Type B pancreatic cell (in vitro differentiated cells): ENCODE measurements around the gene NCOR1. TPM values are rescaled to one million over a fixed set of nuclear protein-coding genes. Genes with fewer than 3 reads are reported as not detected.

Source experiments
- DNase-seq: peaks from one replicate; pipeline ENCODE4 v3.0.0; 2021; ENCODE audit warnings: mixed read lengths; ENCODE audit not compliant: unreplicated experiment; ENCODE audit errors: extremely low spot score
- H3K27ac Mint-ChIP-seq: 2 replicates; pipeline ENCODE4 v1.8.0; 2021; ENCODE audit warnings: mild to moderate bottlenecking, mixed read lengths
- H3K27me3 Mint-ChIP-seq: 2 replicates; pipeline ENCODE4 v1.8.0; 2021; ENCODE audit warnings: mixed read lengths
- H3K36me3 Mint-ChIP-seq: 2 replicates; pipeline ENCODE4 v1.8.0; 2021; ENCODE audit warnings: mixed read lengths
- H3K4me1 Mint-ChIP-seq: one replicate; pipeline ENCODE4 v1.8.0; 2021; ENCODE audit warnings: mixed read lengths; ENCODE audit not compliant: unreplicated experiment
- H3K4me3 Mint-ChIP-seq: 2 replicates; pipeline ENCODE4 v1.8.0; 2021; ENCODE audit warnings: mild to moderate bottlenecking, mixed read lengths
- H3K9me3 Mint-ChIP-seq: 2 replicates; pipeline ENCODE4 v1.8.0; 2021; ENCODE audit warnings: mixed read lengths
- total RNA-seq: library from RNA; stranded (reverse); gene quantifications from 2 replicates; pipeline ENCODE4 v1.2.1, GENCODE V29; 2021; ENCODE audit warnings: low replicate concordance
- TF ChIP-seq, protein P1 (sequence below): fragments of 200-600 bp; sonication (generic); conservative IDR thresholded peaks from 2 replicates; pipeline ENCODE4 v1.5.0; 2021; ENCODE audit warnings: antibody characterized with exemption, mild to moderate bottlenecking

NCOR1 gene
- total RNA-seq, 1 donor from 2014 or later: 133 TPM

DNA sequence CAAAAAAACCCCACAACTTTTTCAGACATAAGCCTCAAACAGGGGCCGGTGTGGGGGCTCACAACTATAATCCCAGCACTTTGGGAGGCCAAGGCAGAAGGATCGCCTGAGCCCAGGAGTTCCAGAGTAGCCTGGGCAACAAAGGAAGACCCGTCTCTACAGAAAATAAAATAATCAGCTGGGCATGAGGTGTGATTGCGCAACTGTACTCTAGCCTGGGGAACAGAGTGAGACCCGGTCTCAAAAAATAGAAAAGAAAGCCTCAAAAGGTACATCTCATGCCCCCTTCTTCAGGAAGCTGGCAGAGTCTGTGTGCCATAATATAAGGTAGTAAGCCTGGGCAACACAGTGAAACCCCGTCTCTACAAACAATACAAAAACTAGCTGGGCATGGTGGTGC is 219.0 kb downstream of the NCOR1 start:
- Mint-ChIP-seq H3K4me3 (no peak overlapping the region), H3K36me3 (peaks cover 8% of the 10 kb centered on the region), H3K4me1 (peaks cover 7% of the 10 kb centered on the region), H3K27ac (no peak overlapping the region), H3K27me3 (no peaks in the 10 kb centered on the region), H3K9me3 (no peaks in the 10 kb centered on the region)
- TF ChIP-seq, protein P1, sequence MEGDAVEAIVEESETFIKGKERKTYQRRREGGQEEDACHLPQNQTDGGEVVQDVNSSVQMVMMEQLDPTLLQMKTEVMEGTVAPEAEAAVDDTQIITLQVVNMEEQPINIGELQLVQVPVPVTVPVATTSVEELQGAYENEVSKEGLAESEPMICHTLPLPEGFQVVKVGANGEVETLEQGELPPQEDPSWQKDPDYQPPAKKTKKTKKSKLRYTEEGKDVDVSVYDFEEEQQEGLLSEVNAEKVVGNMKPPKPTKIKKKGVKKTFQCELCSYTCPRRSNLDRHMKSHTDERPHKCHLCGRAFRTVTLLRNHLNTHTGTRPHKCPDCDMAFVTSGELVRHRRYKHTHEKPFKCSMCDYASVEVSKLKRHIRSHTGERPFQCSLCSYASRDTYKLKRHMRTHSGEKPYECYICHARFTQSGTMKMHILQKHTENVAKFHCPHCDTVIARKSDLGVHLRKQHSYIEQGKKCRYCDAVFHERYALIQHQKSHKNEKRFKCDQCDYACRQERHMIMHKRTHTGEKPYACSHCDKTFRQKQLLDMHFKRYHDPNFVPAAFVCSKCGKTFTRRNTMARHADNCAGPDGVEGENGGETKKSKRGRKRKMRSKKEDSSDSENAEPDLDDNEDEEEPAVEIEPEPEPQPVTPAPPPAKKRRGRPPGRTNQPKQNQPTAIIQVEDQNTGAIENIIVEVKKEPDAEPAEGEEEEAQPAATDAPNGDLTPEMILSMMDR: no peak
- DNase-seq: no peak

DNA sequence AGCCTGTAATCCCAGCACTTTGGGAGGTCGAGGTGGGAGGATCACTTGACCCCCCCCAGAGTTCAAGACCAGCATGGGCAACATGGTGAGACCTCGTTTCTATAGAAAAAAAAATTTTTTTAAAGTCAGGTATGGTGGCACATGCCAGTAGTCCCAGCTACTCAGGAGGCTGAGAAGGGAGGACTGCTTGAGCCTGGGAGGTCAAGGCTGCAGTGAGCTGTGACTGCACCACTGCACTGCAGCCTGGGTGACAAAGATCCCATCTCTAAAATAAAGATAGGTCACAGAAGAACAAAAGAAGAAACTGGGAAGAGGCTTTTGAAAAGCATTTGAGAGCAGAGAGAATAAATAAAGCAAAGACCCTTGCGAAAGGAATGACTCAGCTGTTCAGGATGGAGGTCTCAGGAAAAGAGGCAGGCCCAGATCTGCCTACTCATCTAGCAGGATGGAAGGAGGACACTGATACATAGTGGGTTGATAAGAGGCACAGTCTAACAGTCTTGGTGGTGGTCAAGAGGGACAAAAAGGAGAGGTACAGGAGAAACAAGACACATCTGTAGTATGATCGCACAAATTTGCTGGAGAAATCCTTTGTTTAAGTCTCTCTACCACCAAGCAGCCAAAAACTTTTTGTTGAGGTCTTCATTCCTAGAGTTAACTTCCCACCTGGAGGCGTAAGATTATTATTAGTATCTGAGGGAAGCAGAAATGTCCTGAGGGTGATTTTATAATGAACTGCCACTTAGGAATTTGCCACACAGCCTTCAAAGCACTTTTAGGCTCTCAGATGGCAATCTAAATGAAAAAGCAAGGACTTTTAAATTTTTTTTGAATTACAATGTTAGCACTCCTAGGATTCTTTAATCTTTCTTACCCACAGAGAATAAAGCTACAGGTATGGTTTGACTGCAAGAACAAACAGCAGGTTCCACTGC is 233.4 kb downstream of the NCOR1 start:
- Mint-ChIP-seq H3K4me1 (no peaks in the 10 kb centered on the region), H3K9me3 (no peaks in the 10 kb centered on the region), H3K27me3 (no peaks in the 10 kb centered on the region), H3K4me3 (no peak overlapping the region), H3K36me3 (peaks cover 39% of the 10 kb centered on the region), H3K27ac (peak overlapping the region; percentile 66)
- no peak for DNase-seq
- TF ChIP-seq, protein P1: no peak

DNA sequence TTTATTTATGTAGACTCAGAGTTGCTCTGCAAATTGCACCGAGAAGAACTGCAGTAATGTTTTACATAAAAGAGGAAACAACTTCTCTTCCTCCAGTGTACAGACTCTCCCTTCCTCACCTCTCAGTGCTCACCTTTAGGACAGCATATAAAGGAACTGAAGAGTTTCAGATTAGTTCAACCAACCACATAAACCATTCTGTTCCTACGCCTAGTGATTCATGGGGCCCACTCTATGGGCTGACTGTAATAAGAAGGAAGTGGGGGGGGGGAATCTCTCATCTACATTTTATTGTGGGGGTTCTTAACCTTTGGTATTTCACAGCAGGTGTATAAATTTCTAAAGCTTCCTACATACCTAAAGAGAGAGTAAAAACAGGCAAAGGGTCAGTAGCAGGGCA is 234.1 kb downstream of the NCOR1 start:
- Mint-ChIP-seq H3K9me3 (no peaks in the 10 kb centered on the region), H3K4me3 (no peak overlapping the region), H3K27ac (no peak overlapping the region), H3K4me1 (no peaks in the 10 kb centered on the region), H3K36me3 (peaks cover 37% of the 10 kb centered on the region), H3K27me3 (no peaks in the 10 kb centered on the region)
- DNase-seq: no peak
- TF ChIP-seq, protein P1: no peak

Other genes starting within 250 kb of the NCOR1 start
- gene ZSWIM7, start 215.8 kb downstream of the NCOR1 start, total RNA-seq: 20.7 and 26.4 TPM in 2 replicates
- 43.3 and 46.3 TPM in 2 replicates for gene TTC19, start 215.7 kb downstream of the NCOR1 start, total RNA-seq
- 26.5 and 29.7 TPM in 2 replicates for gene PIGL, start 1.7 kb upstream of the NCOR1 start, total RNA-seq
- gene CENPV, start 137.9 kb upstream of the NCOR1 start, total RNA-seq: 42.9 and 152 TPM in 2 replicates
- 1,306 and 1,802 TPM in 2 replicates for gene UBB, start 165.6 kb upstream of the NCOR1 start, total RNA-seq
- gene TRPV2, start 200.0 kb upstream of the NCOR1 start, total RNA-seq: 0.52 and 1.7 TPM in 2 replicates